NT2/D1 (cell line): ENCODE data around the gene RAVER1.

Experiments used
- DNase-seq: peaks from one replicate; pipeline ENCODE4 v3.0.0-alpha.2; 2011; ENCODE audit warnings: low read depth, low spot score
- H3K27me3 ChIP-seq: 2 replicates; pipeline ENCODE4 v1.6.0; 2011; ENCODE audit warnings: mild to moderate bottlenecking; ENCODE audit not compliant: insufficient read length, insufficient read depth
- H3K36me3 ChIP-seq: 2 replicates; pipeline ENCODE4 v1.6.1; 2011; ENCODE audit warnings: mild to moderate bottlenecking, low read length, mixed read lengths; ENCODE audit not compliant: insufficient read depth, insufficient read length
- H3K4me1 ChIP-seq: 2 replicates; pipeline ENCODE4 v1.5.1; 2011; ENCODE audit not compliant: insufficient read depth, insufficient read length
- H3K4me3 ChIP-seq: 2 replicates; pipeline ENCODE4 v1.5.1; 2011; ENCODE audit warnings: low read depth; ENCODE audit not compliant: insufficient read length
- H3K9ac ChIP-seq: 2 replicates; pipeline ENCODE4 v1.6.0; 2011; ENCODE audit warnings: low read depth; ENCODE audit not compliant: insufficient read length
- H3K9me3 ChIP-seq: 2 replicates; pipeline ENCODE4 v1.5.1; 2011; ENCODE audit warnings: mild to moderate bottlenecking, low read length; ENCODE audit not compliant: insufficient read depth
- SUZ12 ChIP-seq: IDR thresholded peaks from 2 replicates; pipeline ENCODE4 v1.6.1; 2011; ENCODE audit not compliant: insufficient read length, insufficient read depth; ENCODE audit errors: extremely low read depth
- YY1 ChIP-seq: IDR thresholded peaks from 2 replicates; pipeline ENCODE4 v1.6.1; 2011; ENCODE audit not compliant: insufficient read length, insufficient read depth
- ZNF274 ChIP-seq: IDR thresholded peaks from 2 replicates; pipeline ENCODE4 v1.6.1; 2011; ENCODE audit warnings: mild to moderate bottlenecking, low read depth, low read length

Gene RAVER1

GRCh38 chr19:10316229-10317044, 16.9 kb downstream of the RAVER1 start:
- Histone ChIP-seq H3K36me3 (peaks cover 66% of the 10 kb centered on the region), H3K27me3 (no peaks in the 10 kb centered on the region), H3K9ac (peak overlapping the region; percentile 99), H3K9me3 (no peaks in the 10 kb centered on the region), H3K4me3 (no peak overlapping the region), H3K4me1 (peaks cover 6% of the 10 kb centered on the region)
- DNase-seq: no peak
- TF ChIP-seq YY1 (no peak), SUZ12 (no peak), ZNF274 (no peak)

- H3K4me1 ChIP-seq: peaks cover 11% of the 10 kb centered on the region
- no peaks in the 10 kb centered on the region for H3K9me3 ChIP-seq
- no peaks in the 10 kb centered on the region for H3K27me3 ChIP-seq
- peaks cover 63% of the 10 kb centered on the region for H3K36me3 ChIP-seq
- H3K4me3 ChIP-seq: peak within 1 kb of the TSS; percentile 95
- peak within 1 kb of the TSS; percentile 99 for H3K9ac ChIP-seq
- DNase-seq: peak; percentile 70
- TF ChIP-seq YY1: peak; percentile 94
- no peak for TF ChIP-seq ZNF274
- TF ChIP-seq SUZ12: no peak
These were observed 17.8 kb downstream of the RAVER1 start, which contains the start of gene FDX2 for GRCh38 chr19:10315335-10316214. FDX2 (minus strand) TSS chr19:10316015; CDS start chr19:10315996, 19 bp downstream.

- no peak for TF ChIP-seq YY1
These were observed 23.9 kb downstream of the RAVER1 start, which contains the start of gene ZGLP1 for GRCh38 chr19:10309423-10309822. ZGLP1 (minus strand) TSS chr19:10309815.

GRCh38 chr19:10306327-10306726, 27.0 kb downstream of the RAVER1 start:
- Histone ChIP-seq H3K9ac (no peak overlapping the region), H3K9me3 (no peaks in the 10 kb centered on the region), H3K4me3 (no peak overlapping the region), H3K36me3 (peaks cover 50% of the 10 kb centered on the region), H3K27me3 (no peaks in the 10 kb centered on the region), H3K4me1 (peaks cover 13% of the 10 kb centered on the region)
- TF ChIP-seq SUZ12 (no peak), YY1 (no peak), ZNF274 (no peak)
- DNase-seq: no peak

More at GRCh38 chr19:10309423-10309822, 23.9 kb downstream of the RAVER1 start, which contains the start of gene ZGLP1:
- Histone ChIP-seq H3K27me3 (no peaks in the 10 kb centered on the region), H3K4me3 (no peak within 1 kb of the TSS), H3K9me3 (no peaks in the 10 kb centered on the region), H3K36me3 (peaks cover 59% of the 10 kb centered on the region), H3K9ac (no peak within 1 kb of the TSS), H3K4me1 (peaks cover 13% of the 10 kb centered on the region)
- DNase-seq: no peak

GRCh38 chr19:10305139-10305806, 28.1 kb downstream of the RAVER1 start:
- TF ChIP-seq ZNF274 (no peak), SUZ12 (no peak), YY1 (no peak)
- no peak for DNase-seq
- H3K4me3 ChIP-seq: no peak overlapping the region
- no peaks in the 10 kb centered on the region for H3K27me3 ChIP-seq
- no peak overlapping the region for H3K9ac ChIP-seq
- H3K4me1 ChIP-seq: peaks cover 7% of the 10 kb centered on the region
- H3K9me3 ChIP-seq: no peaks in the 10 kb centered on the region
- H3K36me3 ChIP-seq: peaks cover 43% of the 10 kb centered on the region

GRCh38 chr19:10299545-10300458, 33.5 kb downstream of the RAVER1 start:
- DNase-seq: no peak
- H3K4me3 ChIP-seq: no peak overlapping the region
- H3K27me3 ChIP-seq: peaks cover 21% of the 10 kb centered on the region
- no peak overlapping the region for H3K9ac ChIP-seq
- H3K36me3 ChIP-seq: peaks cover 11% of the 10 kb centered on the region
- peaks cover 12% of the 10 kb centered on the region for H3K4me1 ChIP-seq
- H3K9me3 ChIP-seq: no peaks in the 10 kb centered on the region
- TF ChIP-seq YY1 (no peak), ZNF274 (no peak), SUZ12 (no peak)
